ENCODE data around the gene CTSS.
"Not testable (repeated sequence)": the region's sequence is repeated elsewhere in the genome, so short reads cannot be mapped to it uniquely, and the experiment has no call there.

CTSS gene

DNA sequence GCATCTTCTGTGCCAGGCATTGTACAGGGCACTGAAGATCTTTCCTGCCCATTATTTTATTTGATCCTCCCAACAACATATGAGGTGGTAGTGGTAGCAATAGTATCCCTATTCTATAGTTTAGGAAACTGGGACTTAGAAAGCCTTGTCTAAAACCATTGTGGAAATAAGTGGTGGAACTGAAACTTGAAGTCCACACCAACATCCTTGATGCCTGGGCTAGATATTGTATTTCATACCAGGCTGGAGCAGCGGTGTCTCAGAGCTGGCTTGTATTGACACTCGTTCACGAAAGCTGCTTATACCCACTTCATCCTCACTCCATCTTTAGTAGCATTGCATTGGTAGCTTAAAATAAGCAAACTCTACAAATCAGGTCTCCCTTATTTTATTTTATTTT, 9.7 kb upstream of the CTSS start:
- DNase-seq (ENCODE audit: low read depth in 2 of 2) = no peak

DNA sequence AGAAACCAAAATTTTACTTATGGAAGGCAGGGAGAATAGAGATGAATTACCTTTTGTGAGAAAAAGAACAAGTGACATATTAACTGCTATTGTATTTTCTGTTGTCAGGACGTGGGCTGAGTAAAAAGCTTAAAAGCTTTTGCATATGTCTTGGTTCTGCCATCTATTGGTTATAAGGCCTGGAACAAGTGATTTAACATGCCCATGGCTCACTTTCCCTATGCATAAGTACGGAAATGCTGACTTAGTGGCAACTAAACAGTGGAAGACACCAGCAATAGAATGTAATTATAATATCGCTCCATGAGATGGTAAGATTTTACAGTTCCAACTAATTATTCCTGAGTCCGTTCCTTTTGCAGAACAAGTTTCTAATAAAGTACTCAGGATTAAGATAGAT, 6.7 kb upstream of the CTSS start:
- DNase-seq (ENCODE audit: low read depth in 2 of 2) = no peak

DNA sequence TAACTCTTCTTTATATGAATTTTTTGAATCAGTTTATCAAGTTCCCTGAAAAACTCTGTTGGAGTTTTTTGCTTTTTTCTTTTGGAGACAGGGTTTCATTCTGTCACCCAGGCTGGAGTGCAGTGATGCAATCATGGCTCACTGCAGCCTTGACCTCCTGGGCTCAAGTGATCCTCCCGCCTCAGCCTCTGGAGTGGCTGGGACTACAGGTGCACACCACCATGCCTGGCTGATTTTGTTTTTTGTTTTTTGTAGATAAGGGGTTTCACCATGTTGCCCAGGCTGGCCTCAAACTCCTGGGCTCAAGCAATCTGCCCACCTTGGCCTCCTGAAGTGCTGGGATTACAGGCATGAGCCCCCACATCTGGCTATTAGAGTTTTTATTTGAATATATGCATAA, 2.1 kb upstream of the CTSS start:
- not testable (repeated sequence) for DNase-seq (ENCODE audit: low read depth in 2 of 2)

DNA sequence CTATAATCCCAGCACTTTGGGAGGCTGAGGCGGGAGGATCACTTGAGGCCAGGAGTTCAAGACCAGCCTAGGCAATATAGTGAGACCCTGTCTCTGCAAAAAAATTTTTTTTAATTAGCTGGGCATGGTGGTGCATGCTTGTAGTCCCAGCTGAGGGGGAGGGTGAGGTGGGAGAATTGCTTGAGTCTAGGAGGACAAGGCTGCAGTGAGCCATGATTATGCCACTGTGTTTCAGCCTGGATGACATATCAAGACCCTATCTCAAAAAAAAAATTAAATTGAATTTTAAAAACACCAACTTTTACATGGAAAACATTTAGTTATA, 361 bp upstream of the CTSS start:
- DNase-seq (ENCODE audit: low read depth in 2 of 2) = not testable (repeated sequence)

DNA sequence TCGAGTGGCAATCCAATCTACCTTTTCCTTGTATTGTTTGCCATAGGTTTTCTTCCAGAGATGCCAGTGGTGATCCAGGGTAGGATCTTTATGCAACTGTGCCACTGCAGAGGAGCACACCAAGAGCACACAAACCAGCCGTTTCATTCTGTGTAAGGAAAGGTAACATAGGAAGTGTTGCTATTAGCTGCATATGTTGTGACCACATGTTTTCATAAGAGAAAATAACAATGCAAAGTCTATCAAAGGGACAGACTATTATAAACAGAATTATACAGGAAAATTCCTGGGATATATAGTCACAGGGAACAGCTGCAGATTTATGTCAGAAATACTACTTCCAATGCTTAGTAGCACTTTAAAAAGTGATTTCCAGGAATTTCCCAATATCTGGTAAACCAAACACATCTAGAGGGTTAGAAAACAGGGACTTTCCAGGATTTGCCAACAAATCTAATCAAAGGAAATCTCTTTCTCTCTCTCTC, 919 bp downstream of the CTSS start:
- peak; percentile 68 to 77 for DNase-seq (ENCODE audit: low read depth in 2 of 2)

DNA sequence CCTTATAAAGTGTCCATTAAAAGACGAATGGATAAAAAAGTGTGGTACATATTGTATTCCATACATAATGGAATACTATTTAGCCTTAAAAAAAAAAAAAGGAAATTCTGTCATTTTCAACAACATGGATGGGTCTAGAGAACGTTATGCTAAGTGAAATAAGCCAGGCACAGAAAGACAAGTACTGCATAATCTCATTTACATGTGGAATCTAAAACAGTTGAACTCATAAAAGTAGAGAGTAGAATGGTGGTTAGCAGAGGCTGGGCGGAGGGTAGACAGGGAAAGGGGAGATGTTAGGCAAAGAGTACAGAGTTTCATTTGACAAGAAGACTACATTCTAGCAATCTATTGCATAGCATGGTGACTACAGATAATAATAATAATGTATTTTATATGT, 2.6 kb downstream of the CTSS start:
- no peak for DNase-seq (ENCODE audit: low read depth in 2 of 2)

DNA sequence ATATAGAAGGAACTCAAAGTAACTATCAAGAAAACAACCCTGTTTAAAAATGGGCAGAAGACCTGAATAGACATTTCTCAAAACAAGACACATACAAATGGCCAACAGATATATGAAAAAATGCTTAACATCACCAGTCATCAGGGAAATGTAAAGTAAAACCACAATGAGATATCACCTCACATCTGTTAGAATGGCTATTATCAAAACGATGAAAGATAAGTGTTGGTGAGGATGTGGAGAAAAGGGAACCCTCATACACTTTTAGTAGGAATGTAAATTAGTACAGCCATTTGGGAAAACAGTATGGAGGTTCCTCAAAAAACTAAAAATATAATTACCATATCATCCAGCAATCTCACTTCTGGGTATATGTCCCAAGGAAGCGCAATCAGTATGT, 3.0 kb downstream of the CTSS start:
- DNase-seq (ENCODE audit: low read depth in 2 of 2) = no peak

DNA sequence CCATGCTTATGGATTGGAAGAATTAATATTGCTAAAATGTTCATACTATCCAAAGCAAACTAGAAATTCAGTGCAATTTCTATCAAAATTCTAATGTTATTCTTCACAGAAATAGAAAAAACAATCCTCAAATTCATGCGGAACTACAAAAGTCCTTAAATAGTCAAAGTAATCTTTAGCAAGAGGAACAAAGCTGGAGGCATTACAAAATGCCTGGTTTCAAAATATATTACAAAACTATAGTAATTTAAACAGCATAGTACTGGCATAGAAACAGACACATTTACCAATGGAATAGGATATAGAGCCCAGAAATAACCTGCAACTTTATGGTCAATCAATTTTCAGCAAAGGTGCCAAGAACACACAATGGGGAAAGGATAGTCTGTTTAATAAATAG, 3.8 kb downstream of the CTSS start:
- DNase-seq (ENCODE audit: low read depth in 2 of 2) = no peak

DNA sequence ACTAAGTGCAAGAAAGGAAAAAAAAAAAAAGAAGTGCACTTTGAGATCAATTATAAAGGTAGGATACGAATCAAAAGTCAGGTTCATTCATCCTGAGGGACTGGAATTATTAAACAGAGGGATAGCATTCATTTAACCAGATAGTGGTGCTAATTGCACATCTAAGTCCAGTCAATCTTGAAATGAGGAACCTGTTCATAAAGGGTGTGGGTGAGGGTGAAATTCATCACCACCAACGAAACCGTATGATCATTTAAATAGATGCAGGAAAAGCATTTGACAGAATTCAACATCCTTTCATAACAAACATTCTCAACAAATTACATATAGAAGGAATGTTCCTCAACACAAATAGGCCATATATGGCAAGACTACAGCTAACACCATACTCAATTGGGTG, 5.6 kb downstream of the CTSS start:
- no peak for DNase-seq (ENCODE audit: low read depth in 2 of 2)

DNA sequence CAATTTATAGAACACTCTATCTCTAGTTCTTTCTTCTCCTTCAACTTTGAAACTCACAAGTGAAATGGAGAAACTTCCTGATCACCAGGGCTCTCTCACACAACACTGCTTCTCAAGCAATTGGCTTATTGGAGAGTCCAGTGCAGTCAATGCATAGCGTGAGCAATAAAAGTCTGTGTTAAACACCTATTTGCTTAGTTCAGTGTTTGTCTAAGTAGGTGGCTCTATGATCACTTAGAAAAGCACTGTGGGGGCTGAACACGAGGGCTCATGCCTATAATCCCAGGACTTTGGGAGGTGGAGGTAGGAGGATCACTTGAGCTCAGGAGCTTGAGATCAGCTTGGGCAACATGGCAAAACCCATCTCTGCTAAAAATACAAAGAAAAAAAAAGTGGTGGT, 12.2 kb downstream of the CTSS start:
- DNase-seq (ENCODE audit: low read depth in 2 of 2) = no peak

DNA sequence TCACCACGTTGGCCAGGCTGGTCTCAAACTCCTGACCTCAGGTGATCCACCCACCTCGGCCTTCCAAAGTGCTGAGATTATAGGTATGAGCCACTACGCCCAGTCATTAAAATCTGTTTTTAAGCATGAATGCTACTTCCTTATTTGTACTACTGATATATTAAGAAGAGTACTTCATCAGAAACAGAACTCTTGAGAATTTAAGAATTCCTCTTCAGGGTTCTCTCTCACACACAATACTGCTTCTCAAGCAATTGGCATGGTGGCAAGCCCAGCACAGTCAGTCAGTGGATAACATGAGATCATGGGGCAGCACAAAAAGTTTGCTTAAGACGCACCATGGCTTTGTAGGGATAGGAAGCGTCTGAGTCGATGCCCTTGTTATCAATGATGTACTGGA, 14.1 kb downstream of the CTSS start:
- DNase-seq (ENCODE audit: low read depth in 2 of 2) = no peak

DNA sequence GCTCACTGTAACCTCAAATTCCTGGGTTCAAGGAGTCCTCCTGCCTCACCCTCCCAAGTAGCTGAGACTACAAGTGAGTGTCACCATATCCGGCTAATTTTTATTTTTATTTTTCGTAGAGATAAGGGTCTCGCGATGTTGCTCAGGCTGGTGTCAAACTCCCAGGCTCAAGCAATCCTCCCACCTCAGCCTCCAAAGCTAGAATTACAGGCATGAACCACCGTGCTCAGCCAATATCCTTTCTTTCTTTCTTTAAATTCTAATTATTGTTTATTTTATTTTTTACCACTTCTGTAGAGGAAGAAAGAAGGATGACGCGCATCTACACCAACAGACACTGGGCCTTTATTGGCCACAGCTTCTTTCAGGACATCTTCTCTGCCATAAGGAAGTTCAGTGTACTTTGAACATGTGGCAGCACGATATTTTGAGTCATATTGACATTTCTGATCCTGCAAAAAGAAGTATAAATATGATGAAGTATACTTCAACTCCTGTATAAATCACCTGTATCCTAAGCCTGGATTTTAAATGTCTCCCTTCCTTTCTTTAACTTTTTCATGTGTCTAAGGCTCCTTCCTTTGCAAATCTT, 15.8 kb downstream of the CTSS start:
- DNase-seq (ENCODE audit: low read depth in 2 of 2) = no peak

DNA sequence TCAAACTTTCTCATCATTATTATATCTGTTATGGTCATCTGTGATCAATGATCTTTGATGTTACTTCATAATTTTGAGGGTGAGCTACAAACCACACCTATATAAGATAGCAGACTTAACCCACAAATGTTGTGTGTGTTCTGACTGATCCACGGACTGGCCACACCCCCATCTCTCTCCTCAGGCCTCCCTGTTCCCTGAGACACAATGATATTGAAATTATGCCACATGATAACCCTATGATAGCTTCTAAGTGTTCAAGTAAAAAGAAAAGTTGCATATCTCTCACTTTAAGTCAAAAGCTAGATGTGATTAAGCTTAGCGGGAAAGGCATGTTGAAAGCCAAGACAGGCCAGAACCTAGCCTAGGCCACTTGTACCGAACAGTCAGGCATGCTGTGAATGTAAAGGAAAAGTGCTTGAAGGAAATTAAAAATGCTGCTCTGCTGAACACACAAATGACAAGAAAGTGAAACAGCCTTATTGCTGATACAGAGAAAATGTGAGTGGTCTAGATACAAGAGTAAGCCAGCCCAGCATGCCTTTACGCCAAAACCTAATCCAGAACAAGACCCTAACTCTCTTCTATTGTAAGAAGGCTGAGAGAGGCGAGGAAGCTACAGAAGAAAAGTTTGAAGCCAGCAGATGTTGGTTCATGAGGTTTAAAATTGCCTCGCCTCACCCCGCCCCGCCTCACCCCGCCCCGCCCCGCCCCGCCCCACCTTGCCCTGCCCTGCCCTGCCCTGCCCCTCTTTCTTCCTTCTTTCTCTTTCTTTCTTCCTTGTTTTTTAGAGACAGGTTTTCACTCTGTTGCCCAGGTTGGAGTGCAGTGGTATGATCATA, 16.5 kb downstream of the CTSS start:
- DNase-seq (ENCODE audit: low read depth in 2 of 2) = no peak

DNA sequence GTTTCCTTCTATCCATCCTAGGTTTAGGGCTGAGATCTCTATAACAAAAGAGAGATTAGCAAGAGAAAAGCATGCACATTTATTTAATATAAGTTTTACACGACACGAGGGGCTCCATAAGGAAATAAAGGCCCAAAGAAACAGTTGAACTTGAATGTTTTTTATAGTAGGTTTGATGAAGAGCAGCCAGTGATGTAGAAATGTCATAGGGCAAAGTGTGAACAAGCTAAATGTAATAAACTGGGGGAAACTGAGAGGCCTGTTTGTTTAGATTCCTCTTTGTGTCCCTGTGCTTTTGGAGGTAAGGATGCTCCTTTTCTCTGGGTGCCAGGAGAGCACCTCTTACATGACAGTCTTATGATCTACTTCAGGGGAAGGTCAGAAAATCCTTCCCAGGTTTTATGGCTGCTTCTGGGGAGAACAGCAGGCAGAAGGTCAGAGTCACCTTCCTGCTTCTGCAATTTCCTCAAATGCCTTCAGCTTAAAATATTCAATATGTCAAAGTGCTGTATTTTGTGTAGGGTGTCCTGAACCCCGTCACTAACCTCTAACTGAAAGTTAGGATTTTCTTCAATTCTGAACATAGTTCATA, 35.4 kb downstream of the CTSS start:
- DNase-seq (ENCODE audit: low read depth in 2 of 2) = no peak

DNA sequence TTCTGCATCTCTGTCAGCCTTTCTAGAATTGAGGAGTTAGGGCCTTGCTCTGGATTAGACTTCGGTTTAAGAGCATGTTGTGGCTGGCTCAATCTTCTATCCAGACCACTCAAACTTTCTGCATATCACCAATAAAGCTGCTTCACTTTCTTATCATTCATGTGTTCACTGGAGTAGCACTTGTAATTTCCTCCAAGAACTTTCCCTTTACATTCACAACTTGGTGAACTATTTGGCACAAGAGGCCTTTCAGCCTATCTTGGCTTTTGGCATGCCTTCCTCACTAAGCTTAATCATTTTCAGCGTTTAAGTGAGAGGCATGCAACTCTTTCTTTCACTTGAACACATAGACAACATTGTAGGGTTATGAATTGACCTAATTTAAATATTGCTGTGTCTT, 41.2 kb downstream of the CTSS start:
- no peak for DNase-seq (ENCODE audit: low read depth in 2 of 2)

DNA sequence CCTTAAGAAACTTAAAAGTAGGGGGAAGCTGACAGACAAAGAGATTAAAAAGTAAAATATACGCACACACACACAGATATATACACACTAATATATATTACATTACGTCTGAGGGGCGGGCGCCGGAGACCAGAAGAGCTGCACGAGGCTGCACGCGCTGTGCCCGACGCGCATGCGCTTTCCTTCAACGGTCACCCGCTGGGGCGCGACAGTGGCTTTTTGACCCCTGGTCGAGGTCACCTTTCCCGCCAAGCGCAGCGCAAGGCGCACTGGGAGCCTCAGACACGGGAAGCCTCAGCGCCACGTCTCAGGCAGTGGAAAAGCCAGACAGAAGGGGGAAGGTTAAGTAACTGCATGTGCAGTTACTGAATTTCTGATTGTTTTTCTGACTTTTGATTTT, 44.9 kb downstream of the CTSS start, which contains the start of gene HORMAD1:
Gene HORMAD1, minus strand, starts transcription at position 193 of the 400 bp plus-strand sequence. CDS start 1,390 bp downstream, outside the sequence.
- no peak for DNase-seq (ENCODE audit: low read depth in 2 of 2)

DNA sequence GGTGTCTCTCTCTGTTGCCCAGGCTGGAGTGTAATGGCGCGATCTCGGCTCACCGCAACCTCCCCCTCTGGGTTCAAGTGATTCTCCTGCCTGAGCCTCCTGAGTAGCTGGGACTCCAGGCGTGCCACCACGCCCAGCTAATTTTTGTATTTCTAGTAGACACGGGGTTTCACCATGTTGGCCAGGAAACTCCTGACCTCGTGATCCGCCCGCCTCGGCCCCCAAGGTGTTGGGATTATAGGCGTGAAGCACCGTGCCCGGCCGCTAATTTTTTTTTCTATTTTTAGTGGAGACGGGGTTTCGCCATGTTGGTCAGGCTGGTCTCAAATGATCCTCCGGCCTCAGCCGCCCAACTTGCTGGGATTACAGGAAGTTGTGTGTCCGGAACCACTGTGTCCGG, 45.5 kb downstream of the CTSS start:
- no peak for DNase-seq (ENCODE audit: low read depth in 2 of 2)

DNA sequence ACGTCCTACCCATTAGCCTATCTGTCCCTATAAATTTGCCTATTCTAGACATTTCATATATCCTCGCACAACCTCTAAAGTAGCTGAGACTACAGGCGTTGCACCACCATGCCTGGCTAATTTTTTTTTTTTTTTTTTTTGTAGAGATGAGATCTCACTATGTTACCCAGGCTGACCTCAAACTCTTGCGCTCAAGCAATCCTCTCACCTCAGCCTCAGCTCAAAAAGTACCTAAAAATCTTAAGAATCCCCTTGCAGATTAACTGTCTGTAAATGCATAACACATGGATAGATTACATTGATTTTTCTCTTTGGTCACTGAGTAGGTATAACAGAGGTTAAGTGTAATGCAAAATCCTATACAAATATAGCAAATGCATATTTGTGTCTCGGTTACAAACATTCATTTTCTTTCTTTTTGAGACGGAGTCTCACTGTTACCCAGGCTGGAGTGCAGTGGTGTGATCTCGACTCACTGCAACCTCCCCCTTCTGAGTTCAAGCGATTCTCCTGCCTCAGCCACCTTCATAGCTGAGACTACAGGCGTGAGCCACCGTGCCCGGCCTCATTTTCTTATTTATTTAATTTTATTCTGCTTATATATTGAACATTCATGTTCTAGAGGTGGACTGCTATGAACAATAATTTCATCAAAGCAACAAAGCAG, 47.2 kb downstream of the CTSS start:
- DNase-seq (ENCODE audit: low read depth in 2 of 2) = no peak

DNA sequence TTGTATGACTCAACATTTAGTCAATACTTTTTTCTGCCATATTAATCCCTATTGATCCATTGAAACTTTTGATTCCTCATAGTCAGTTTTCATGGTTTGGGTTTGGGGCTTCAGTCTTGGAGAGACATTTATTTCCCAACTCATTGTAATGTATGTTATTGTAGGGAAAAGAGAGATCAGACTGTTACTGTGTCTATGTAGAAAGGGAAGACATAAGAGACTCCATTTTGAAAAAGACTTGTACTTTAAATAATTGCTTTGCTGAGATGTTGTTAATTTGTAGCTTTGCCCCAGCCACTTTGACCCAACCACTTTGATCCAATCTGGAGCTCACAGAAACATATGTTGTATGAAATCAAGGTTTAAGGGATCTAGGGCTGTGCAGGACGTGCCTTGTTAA, 56.5 kb downstream of the CTSS start:
- not testable (repeated sequence) for DNase-seq (ENCODE audit: low read depth in 2 of 2)

DNA sequence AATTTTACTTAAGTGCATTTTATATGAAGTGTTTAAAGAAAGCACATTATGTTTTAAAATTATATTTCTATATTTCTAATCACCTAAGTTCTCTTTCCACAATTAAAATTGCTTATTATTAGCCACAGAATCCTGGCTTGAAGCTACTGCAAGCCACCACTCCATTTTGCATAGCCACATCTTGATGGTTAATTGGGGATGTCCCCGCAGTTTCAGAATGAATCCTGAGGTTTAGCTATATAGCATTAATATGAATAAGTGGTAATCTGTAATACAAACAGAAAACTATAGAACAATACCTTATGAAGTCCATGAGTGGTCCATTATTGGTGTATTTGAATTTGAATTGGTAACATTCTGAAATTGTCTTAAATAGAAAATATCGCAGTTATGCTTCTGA, 57.0 kb downstream of the CTSS start:
- no peak for DNase-seq (ENCODE audit: low read depth in 2 of 2)

DNA sequence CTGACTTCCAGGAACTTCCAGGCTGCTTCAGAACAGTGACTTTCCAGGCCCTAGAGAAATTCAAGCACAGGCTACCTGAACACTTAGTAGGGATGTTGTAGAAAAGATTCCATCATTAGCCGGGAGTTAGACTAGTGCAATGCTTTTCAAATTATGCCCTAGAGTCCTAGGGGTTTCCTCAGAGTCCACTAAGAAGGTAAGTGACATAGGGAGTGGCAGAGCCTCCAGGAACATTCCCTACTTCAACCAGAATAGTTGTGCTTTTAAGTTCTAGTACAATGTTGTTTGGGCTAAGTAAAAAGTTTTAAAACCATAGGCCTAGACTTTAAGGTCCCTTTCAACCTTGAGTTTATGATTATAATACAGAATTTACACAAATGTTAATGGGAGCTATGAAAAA, 59.5 kb downstream of the CTSS start:
- DNase-seq (ENCODE audit: low read depth in 2 of 2) = no peak

DNA sequence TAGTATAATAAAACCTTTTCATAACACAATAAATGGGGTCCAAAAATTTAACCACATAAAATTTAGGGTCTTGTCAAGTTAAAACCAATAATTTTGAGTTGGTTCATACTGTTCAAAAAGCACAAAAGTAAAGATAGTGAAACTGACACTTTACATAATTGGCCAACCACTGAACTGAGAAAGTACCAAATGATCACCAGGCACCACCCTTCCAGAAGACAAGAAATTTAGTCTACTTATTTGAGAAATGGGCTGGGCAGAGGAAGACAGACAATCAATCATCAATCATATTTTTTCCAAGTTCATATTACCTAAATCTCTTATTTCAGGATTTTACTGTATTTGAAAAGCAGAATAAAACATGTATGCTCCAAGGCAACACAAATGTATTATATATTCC, 62.2 kb downstream of the CTSS start:
- DNase-seq (ENCODE audit: low read depth in 2 of 2) = no peak

All from fibroblast of skin of left quadriceps (primary cell).